Sigmoid colon (tissue), 4 donors: ENCODE data around the gene KLK12.

Experiments
- EP300 ChIP-seq, 4 donors: sonication (generic); formaldehyde crosslinking; IDR thresholded peaks; one replicate each; pipeline ENCODE4 v1.6.1; 2017; ENCODE audit warnings: antibody characterized with exemption in 4 of 4
- POLR2A ChIP-seq, 2 donors: fragments of 450-650 bp; IDR thresholded peaks; one replicate each; pipeline ENCODE4 v1.6.1; 2016; ENCODE audit warnings: antibody characterized with exemption in 2 of 2, mild to moderate bottlenecking in 2 of 2, moderate library complexity in 2 of 2
- POLR2AphosphoS5 ChIP-seq, 4 donors: sonication (generic); formaldehyde crosslinking; IDR thresholded peaks; one replicate each; pipeline ENCODE4 v1.6.1; 2017; ENCODE audit warnings: antibody characterized with exemption in 4 of 4
- TF ChIP-seq, protein P1 (sequence below), 4 experiments: fragments of 450-650 bp in 3 of 4; fragments of 200-600 bp in 1 of 4; IDR thresholded peaks; one replicate each; pipeline ENCODE4 v1.5.1; 2016 to 2019; ENCODE audit warnings: antibody characterized with exemption in 4 of 4, mild to moderate bottlenecking in 3 of 4, moderate library complexity in 2 of 4

GRCh38 chr19:51010066-51010795 is 24.6 kb downstream of the KLK12 start:
- TF ChIP-seq, protein P1, sequence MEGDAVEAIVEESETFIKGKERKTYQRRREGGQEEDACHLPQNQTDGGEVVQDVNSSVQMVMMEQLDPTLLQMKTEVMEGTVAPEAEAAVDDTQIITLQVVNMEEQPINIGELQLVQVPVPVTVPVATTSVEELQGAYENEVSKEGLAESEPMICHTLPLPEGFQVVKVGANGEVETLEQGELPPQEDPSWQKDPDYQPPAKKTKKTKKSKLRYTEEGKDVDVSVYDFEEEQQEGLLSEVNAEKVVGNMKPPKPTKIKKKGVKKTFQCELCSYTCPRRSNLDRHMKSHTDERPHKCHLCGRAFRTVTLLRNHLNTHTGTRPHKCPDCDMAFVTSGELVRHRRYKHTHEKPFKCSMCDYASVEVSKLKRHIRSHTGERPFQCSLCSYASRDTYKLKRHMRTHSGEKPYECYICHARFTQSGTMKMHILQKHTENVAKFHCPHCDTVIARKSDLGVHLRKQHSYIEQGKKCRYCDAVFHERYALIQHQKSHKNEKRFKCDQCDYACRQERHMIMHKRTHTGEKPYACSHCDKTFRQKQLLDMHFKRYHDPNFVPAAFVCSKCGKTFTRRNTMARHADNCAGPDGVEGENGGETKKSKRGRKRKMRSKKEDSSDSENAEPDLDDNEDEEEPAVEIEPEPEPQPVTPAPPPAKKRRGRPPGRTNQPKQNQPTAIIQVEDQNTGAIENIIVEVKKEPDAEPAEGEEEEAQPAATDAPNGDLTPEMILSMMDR (IDR thresholded peaks at IDR 0.05), result no peak
- TF ChIP-seq POLR2AphosphoS5 (IDR thresholded peaks at IDR 0.05), result no peak
- no peak for TF ChIP-seq POLR2A (IDR thresholded peaks at IDR 0.05)
- TF ChIP-seq EP300 (IDR thresholded peaks at IDR 0.05), result no peak
